GM19351 (cell line): Measurements from ENCODE around the gene CDK6.
"Not testable (repeated sequence)": the region's sequence is repeated elsewhere in the genome, so short reads cannot be mapped to it uniquely, and the experiment has no call there.

Experiments
- ATAC-seq: cut with Tn5 transposase; IDR thresholded peaks from one replicate; pipeline ENCODE4 v1.9.1; 2021; ENCODE audit warnings: mild to moderate bottlenecking, moderate library complexity; ENCODE audit not compliant: unreplicated experiment

Gene CDK6

GRCh38 chr7:92604517-92604916, 231.9 kb downstream of the CDK6 start:
- not testable (repeated sequence) for ATAC-seq

- no peak for ATAC-seq
Observed at GRCh38 chr7:92603089-92603445, 233.3 kb downstream of the CDK6 start.

- ATAC-seq, result no peak
Observed at GRCh38 chr7:92602352-92603088, 233.9 kb downstream of the CDK6 start.

- ATAC-seq, result peak; percentile 95
Observed at GRCh38 chr7:92598310-92598981, 237.9 kb downstream of the CDK6 start.

- ATAC-seq, result no peak
Observed at GRCh38 chr7:92595281-92595680, 241.1 kb downstream of the CDK6 start.

- ATAC-seq, result no peak
Observed at GRCh38 chr7:92594746-92595145, 241.6 kb downstream of the CDK6 start.

- no peak for ATAC-seq
Observed at GRCh38 chr7:92590711-92591310, 245.6 kb downstream of the CDK6 start.

GRCh38 chr7:92589056-92589455, 247.3 kb downstream of the CDK6 start:
- no peak for ATAC-seq

GRCh38 chr7:92588561-92588960, 247.8 kb downstream of the CDK6 start:
- no peak for ATAC-seq

- no peak for ATAC-seq
Observed at GRCh38 chr7:92586841-92587240, 249.5 kb downstream of the CDK6 start.

GRCh38 chr7:92586403-92586802, 250.0 kb downstream of the CDK6 start:
- ATAC-seq, result no peak

GRCh38 chr7:92584953-92585352, 251.4 kb downstream of the CDK6 start:
- ATAC-seq, result no peak

- ATAC-seq, result no peak
Observed at GRCh38 chr7:92582948-92583347, 253.4 kb downstream of the CDK6 start.

- ATAC-seq, result no peak
Observed at GRCh38 chr7:92576296-92576695, 260.1 kb downstream of the CDK6 start.

- no peak for ATAC-seq
Observed at GRCh38 chr7:92569137-92569536, 267.2 kb downstream of the CDK6 start.

- no peak for ATAC-seq
Observed at GRCh38 chr7:92567460-92567859, 268.9 kb downstream of the CDK6 start.

- no peak for ATAC-seq
Observed at GRCh38 chr7:92563345-92563744, 273.0 kb downstream of the CDK6 start.

GRCh38 chr7:92560602-92561001, 275.8 kb downstream of the CDK6 start:
- ATAC-seq, result no peak

- ATAC-seq, result no peak
Observed at GRCh38 chr7:92557808-92558362, 278.5 kb downstream of the CDK6 start.

GRCh38 chr7:92557249-92557648, 279.1 kb downstream of the CDK6 start:
- no peak for ATAC-seq
